HEK293 (cell line): ENCODE data around the gene ZNF629.

Source experiments
- MEIS1 ChIP-seq: sonication (generic); formaldehyde crosslinking; IDR thresholded peaks from 2 replicates; pipeline ENCODE4 v1.8.1; 2022; ENCODE audit warnings: missing genetic modification reagents, mild to moderate bottlenecking, borderline replicate concordance
- SP2 ChIP-seq: fragments of 450-650 bp; formaldehyde crosslinking; IDR thresholded peaks from 2 replicates; pipeline ENCODE4 v1.5.1; 2016; ENCODE audit warnings: missing biosample characterization, missing genetic modification characterization
- YY1 ChIP-seq: fragments of 450-650 bp; formaldehyde crosslinking; IDR thresholded peaks from 2 replicates; pipeline ENCODE4 v1.5.1; 2018; ENCODE audit warnings: missing biosample characterization, missing genetic modification characterization
- ZBTB8A ChIP-seq: fragments of 450-650 bp; formaldehyde crosslinking; IDR thresholded peaks from 2 replicates; pipeline ENCODE4 v1.5.1; 2016; ENCODE audit warnings: missing biosample characterization, missing genetic modification characterization
- ZFP69B ChIP-seq: fragments of 450-650 bp; formaldehyde crosslinking; IDR thresholded peaks from 2 replicates; pipeline ENCODE4 v1.5.1; 2016; ENCODE audit warnings: missing biosample characterization, missing genetic modification characterization
- ZNF114 ChIP-seq: fragments of 450-650 bp; formaldehyde crosslinking; IDR thresholded peaks from 2 replicates; pipeline ENCODE4 v1.5.0; 2017; ENCODE audit warnings: missing biosample characterization, missing genetic modification characterization
- ZNF2 ChIP-seq: fragments of 450-650 bp; formaldehyde crosslinking; IDR thresholded peaks from 2 replicates; pipeline ENCODE4 v1.5.1; 2016; ENCODE audit warnings: missing biosample characterization, missing genetic modification characterization
- ZNF221 ChIP-seq: fragments of 450-650 bp; formaldehyde crosslinking; IDR thresholded peaks from 2 replicates; pipeline ENCODE4 v1.5.1; 2017; ENCODE audit warnings: missing biosample characterization, missing genetic modification characterization, borderline replicate concordance
- ZNF248 ChIP-seq: fragments of 450-650 bp; formaldehyde crosslinking; IDR thresholded peaks from 2 replicates; pipeline ENCODE4 v1.5.1; 2017; ENCODE audit warnings: missing biosample characterization, missing genetic modification characterization
- ZNF354C ChIP-seq: fragments of 450-650 bp; formaldehyde crosslinking; IDR thresholded peaks from 2 replicates; pipeline ENCODE4 v1.5.1; 2016; ENCODE audit warnings: missing biosample characterization, missing genetic modification characterization, low read depth, borderline replicate concordance
- ZNF391 ChIP-seq: fragments of 450-650 bp; formaldehyde crosslinking; IDR thresholded peaks from 2 replicates; pipeline ENCODE4 v1.5.1; 2016; ENCODE audit warnings: low read depth, missing biosample characterization, missing genetic modification characterization, borderline replicate concordance
- ZNF521 ChIP-seq: fragments of 450-650 bp; formaldehyde crosslinking; IDR thresholded peaks from 2 replicates; pipeline ENCODE4 v1.5.1; 2017; ENCODE audit warnings: missing biosample characterization, mild to moderate bottlenecking, missing genetic modification characterization
- ZNF558 ChIP-seq: fragments of 450-650 bp; formaldehyde crosslinking; IDR thresholded peaks from 2 replicates; pipeline ENCODE4 v1.5.1; 2016; ENCODE audit warnings: missing biosample characterization, missing genetic modification characterization
- ZNF560 ChIP-seq: fragments of 450-650 bp; formaldehyde crosslinking; IDR thresholded peaks from 2 replicates; pipeline ENCODE4 v1.5.1; 2017; ENCODE audit warnings: missing biosample characterization, missing genetic modification characterization, borderline replicate concordance
- ZNF600 ChIP-seq: fragments of 450-650 bp; formaldehyde crosslinking; IDR thresholded peaks from 2 replicates; pipeline ENCODE4 v1.5.1; 2016; ENCODE audit warnings: missing biosample characterization, missing genetic modification characterization
- ZNF660 ChIP-seq: fragments of 450-650 bp; IDR thresholded peaks from 2 replicates; pipeline ENCODE4 v1.5.1; 2018; ENCODE audit warnings: missing biosample characterization, mild to moderate bottlenecking, missing genetic modification characterization
- ZNF664 ChIP-seq: fragments of 450-650 bp; formaldehyde crosslinking; IDR thresholded peaks from 2 replicates; pipeline ENCODE4 v1.5.1; 2016; ENCODE audit warnings: missing biosample characterization, missing genetic modification characterization
- ZNF777 ChIP-seq: fragments of 450-650 bp; formaldehyde crosslinking; IDR thresholded peaks from 2 replicates; pipeline ENCODE4 v1.5.1; 2017; ENCODE audit warnings: missing biosample characterization, missing genetic modification characterization, borderline replicate concordance
- ZSCAN16 ChIP-seq: fragments of 450-650 bp; formaldehyde crosslinking; IDR thresholded peaks from 2 replicates; pipeline ENCODE4 v1.5.1; 2016; ENCODE audit warnings: missing biosample characterization, missing genetic modification characterization
- ZSCAN30 ChIP-seq: fragments of 450-650 bp; IDR thresholded peaks from 2 replicates; pipeline ENCODE4 v1.5.1; 2018; ENCODE audit warnings: missing biosample characterization, mild to moderate bottlenecking, missing genetic modification characterization, moderate library complexity
- TF ChIP-seq, protein P1 (sequence below): fragments of 450-650 bp; formaldehyde crosslinking; IDR thresholded peaks from 2 replicates; pipeline ENCODE4 v1.5.1; 2016; ENCODE audit warnings: missing biosample characterization, missing genetic modification characterization
- TF ChIP-seq, protein P2 (sequence below): fragments of 450-650 bp; formaldehyde crosslinking; IDR thresholded peaks from 2 replicates; pipeline ENCODE4 v1.5.1; 2016; ENCODE audit warnings: missing biosample characterization, missing genetic modification characterization, low read depth
- TF ChIP-seq, protein P3 (sequence below): fragments of 450-650 bp; formaldehyde crosslinking; optimal IDR thresholded peaks from 2 replicates; pipeline ENCODE3; 2016; ENCODE audit warnings: missing biosample characterization, mild to moderate bottlenecking, missing genetic modification characterization
- TF ChIP-seq, protein P4 (sequence below): fragments of 450-650 bp; formaldehyde crosslinking; IDR thresholded peaks from 2 replicates; pipeline ENCODE4 v1.5.1; 2016; ENCODE audit warnings: missing biosample characterization, missing genetic modification characterization
- TF ChIP-seq, protein P5 (sequence below): fragments of 450-650 bp; formaldehyde crosslinking; IDR thresholded peaks from 2 replicates; pipeline ENCODE4 v1.5.1; 2016; ENCODE audit warnings: missing biosample characterization, missing genetic modification characterization
- TF ChIP-seq, protein P6 (sequence below): fragments of 450-650 bp; formaldehyde crosslinking; IDR thresholded peaks from 2 replicates; pipeline ENCODE4; 2016; ENCODE audit warnings: missing biosample characterization, missing genetic modification characterization
- TF ChIP-seq, protein P7 (sequence below): fragments of 450-650 bp; formaldehyde crosslinking; IDR thresholded peaks from 2 replicates; pipeline ENCODE4 v1.5.1; 2016; ENCODE audit warnings: missing biosample characterization, missing genetic modification characterization

Gene ZNF629

DNA sequence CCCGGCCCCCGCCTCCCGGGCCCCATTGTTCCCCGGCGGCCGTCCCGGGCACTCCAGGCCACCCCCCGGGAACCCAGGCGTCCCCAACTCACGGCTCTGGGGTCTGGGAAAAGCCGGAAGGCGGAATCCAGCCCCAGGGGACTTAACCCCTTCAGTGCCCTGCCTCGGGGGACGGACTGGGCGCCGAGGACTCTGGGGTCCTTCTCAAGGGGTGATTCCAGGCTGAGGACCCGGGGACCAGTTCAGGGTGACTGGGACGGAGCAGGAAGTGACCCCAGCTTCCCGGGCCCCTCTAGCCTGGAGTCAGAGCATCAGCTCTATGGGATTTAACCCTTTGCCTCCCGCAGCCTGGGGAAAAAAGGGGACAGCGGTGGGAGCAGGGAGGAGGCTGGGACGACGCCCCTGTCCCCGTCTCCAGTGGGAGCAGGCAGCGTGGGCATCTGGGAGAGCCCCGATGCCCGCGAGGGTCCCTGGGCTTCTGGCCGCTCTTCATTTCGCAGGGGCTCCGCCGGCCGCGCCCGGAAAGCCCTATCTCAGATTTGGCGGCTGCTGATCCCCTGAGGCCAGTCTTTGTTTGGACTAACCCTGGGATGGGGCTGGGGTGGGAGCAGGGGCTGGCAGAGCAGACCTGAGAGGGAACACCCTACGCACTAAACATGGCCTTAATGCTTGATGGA, at the start of gene ZNF629 (continued):
- TF ChIP-seq, protein P1, sequence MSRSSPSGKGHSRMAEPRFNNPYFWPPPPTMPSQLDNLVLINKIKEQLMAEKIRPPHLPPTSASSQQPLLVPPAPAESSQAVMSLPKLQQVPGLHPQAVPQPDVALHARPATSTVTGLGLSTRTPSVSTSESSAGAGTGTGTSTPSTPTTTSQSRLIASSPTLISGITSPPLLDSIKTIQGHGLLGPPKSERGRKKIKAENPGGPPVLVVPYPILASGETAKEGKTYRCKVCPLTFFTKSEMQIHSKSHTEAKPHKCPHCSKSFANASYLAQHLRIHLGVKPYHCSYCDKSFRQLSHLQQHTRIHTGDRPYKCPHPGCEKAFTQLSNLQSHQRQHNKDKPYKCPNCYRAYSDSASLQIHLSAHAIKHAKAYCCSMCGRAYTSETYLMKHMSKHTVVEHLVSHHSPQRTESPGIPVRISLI (tag by site-specific recombination) = peak; percentile 67; the same call in 1 of the 2 replicates
- TF ChIP-seq ZNF660 (tag by site-specific recombination) (no peak; the same call in none of the 2 replicates), ZNF114 (no peak), ZNF664 (tag by site-specific recombination) (peak; percentile 33; the same call in 1 of the 2 replicates), ZFP69B (tag by site-specific recombination) (peak; percentile 67; the same call in 1 of the 2 replicates), ZNF521 (tag by site-specific recombination) (no peak), YY1 (tag by site-specific recombination) (peak; percentile 73), ZSCAN16 (tag by site-specific recombination) (no peak), ZNF248 (no peak), ZNF221 (tag by site-specific recombination) (no peak), SP2 (tag by site-specific recombination) (peak; percentile 60), ZBTB8A (peak; percentile 91), ZNF2 (tag by site-specific recombination) (peak; percentile 82), ZNF558 (tag by site-specific recombination) (0 out of 2 replicates have a peak, but pooled peaks have one; percentile 11), ZNF560 (tag by site-specific recombination) (no peak), ZSCAN30 (tag by site-specific recombination) (peak; percentile 86), MEIS1 (CRISPR knock-in tag) (no peak), ZNF391 (tag by site-specific recombination) (peak; percentile 95; the same call in 1 of the 2 replicates), ZNF600 (peak; percentile 82), ZNF354C (tag by site-specific recombination) (no peak), ZNF777 (tag by site-specific recombination) (no peak)
- TF ChIP-seq, protein P2, sequence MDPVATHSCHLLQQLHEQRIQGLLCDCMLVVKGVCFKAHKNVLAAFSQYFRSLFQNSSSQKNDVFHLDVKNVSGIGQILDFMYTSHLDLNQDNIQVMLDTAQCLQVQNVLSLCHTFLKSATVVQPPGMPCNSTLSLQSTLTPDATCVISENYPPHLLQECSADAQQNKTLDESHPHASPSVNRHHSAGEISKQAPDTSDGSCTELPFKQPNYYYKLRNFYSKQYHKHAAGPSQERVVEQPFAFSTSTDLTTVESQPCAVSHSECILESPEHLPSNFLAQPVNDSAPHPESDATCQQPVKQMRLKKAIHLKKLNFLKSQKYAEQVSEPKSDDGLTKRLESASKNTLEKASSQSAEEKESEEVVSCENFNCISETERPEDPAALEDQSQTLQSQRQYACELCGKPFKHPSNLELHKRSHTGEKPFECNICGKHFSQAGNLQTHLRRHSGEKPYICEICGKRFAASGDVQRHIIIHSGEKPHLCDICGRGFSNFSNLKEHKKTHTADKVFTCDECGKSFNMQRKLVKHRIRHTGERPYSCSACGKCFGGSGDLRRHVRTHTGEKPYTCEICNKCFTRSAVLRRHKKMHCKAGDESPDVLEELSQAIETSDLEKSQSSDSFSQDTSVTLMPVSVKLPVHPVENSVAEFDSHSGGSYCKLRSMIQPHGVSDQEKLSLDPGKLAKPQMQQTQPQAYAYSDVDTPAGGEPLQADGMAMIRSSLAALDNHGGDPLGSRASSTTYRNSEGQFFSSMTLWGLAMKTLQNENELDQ (tag by site-specific recombination) = no peak
- TF ChIP-seq, protein P3, sequence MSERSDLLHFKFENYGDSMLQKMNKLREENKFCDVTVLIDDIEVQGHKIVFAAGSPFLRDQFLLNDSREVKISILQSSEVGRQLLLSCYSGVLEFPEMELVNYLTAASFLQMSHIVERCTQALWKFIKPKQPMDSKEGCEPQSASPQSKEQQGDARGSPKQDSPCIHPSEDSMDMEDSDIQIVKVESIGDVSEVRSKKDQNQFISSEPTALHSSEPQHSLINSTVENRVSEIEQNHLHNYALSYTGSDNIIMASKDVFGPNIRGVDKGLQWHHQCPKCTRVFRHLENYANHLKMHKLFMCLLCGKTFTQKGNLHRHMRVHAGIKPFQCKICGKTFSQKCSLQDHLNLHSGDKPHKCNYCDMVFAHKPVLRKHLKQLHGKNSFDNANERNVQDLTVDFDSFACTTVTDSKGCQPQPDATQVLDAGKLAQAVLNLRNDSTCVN (tag by site-specific recombination) = peak; percentile 42
- TF ChIP-seq, protein P4, sequence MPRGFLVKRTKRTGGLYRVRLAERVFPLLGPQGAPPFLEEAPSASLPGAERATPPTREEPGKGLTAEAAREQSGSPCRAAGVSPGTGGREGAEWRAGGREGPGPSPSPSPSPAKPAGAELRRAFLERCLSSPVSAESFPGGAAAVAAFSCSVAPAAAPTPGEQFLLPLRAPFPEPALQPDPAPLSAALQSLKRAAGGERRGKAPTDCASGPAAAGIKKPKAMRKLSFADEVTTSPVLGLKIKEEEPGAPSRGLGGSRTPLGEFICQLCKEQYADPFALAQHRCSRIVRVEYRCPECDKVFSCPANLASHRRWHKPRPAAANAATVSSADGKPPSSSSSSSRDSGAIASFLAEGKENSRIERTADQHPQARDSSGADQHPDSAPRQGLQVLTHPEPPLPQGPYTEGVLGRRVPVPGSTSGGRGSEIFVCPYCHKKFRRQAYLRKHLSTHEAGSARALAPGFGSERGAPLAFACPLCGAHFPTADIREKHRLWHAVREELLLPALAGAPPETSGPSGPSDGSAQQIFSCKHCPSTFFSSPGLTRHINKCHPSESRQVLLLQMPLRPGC (tag by site-specific recombination) = peak; percentile 74
- TF ChIP-seq, protein P5, sequence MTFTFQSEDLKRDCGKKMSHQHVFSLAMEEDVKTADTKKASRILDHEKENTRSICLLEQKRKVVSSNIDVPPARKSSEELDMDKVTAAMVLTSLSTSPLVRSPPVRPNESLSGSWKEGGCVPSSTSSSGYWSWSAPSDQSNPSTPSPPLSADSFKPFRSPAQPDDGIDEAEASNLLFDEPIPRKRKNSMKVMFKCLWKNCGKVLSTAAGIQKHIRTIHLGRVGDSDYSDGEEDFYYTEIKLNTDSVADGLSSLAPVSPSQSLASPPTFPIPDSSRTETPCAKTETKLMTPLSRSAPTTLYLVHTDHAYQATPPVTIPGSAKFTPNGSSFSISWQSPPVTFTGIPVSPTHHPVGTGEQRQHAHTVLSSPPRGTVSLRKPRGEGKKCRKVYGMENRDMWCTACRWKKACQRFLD (tag by site-specific recombination) = no peak
- TF ChIP-seq, protein P6, sequence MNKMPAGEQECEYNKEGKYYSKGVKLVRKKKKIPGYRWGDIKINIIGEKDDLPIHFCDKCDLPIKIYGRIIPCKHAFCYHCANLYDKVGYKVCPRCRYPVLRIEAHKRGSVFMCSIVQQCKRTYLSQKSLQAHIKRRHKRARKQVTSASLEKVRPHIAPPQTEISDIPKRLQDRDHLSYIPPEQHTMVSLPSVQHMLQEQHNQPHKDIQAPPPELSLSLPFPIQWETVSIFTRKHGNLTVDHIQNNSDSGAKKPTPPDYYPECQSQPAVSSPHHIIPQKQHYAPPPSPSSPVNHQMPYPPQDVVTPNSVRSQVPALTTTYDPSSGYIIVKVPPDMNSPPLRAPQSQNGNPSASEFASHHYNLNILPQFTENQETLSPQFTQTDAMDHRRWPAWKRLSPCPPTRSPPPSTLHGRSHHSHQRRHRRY (tag by site-specific recombination) = no peak
- TF ChIP-seq, protein P7, sequence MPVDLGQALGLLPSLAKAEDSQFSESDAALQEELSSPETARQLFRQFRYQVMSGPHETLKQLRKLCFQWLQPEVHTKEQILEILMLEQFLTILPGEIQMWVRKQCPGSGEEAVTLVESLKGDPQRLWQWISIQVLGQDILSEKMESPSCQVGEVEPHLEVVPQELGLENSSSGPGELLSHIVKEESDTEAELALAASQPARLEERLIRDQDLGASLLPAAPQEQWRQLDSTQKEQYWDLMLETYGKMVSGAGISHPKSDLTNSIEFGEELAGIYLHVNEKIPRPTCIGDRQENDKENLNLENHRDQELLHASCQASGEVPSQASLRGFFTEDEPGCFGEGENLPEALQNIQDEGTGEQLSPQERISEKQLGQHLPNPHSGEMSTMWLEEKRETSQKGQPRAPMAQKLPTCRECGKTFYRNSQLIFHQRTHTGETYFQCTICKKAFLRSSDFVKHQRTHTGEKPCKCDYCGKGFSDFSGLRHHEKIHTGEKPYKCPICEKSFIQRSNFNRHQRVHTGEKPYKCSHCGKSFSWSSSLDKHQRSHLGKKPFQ (tag by site-specific recombination) = peak; percentile 70; the same call in 1 of the 2 replicates
